Lung microvascular endothelial cell (primary cell): ENCODE data around the gene LRRFIP1. TPM values are rescaled to one million over a fixed set of nuclear protein-coding genes. Genes with fewer than 3 reads are reported as not detected.

Source experiments
- DNase-seq, 2 donors: peaks; one replicate each; pipeline versions ENCODE4 v3.0.0 to v3.0.0-alpha.2; 2010; ENCODE audit warnings: low read depth in 2 of 2
- total RNA-seq: library from RNA; depleted of rRNA; stranded (reverse); fragments of >200 nt; gene quantifications from 2 replicates; pipeline ENCODE4 v1.2.1, GENCODE V29; 2014

LRRFIP1 gene
- total RNA-seq, 1 donor from 2014 or later = 89.3 TPM

GRCh38 chr2:237638176-237638575 lies 10.8 kb downstream of the LRRFIP1 start:
- DNase-seq = no peak

- no peak for DNase-seq
Observed at GRCh38 chr2:237639052-237639835, 11.9 kb downstream of the LRRFIP1 start.

- DNase-seq = no peak
Observed at GRCh38 chr2:237639836-237640220, 12.4 kb downstream of the LRRFIP1 start.

GRCh38 chr2:237640493-237640998 lies 13.2 kb downstream of the LRRFIP1 start:
- DNase-seq = no peak

- no peak for DNase-seq
Observed at GRCh38 chr2:237642038-237642734, 14.8 kb downstream of the LRRFIP1 start.

GRCh38 chr2:237643066-237643465 lies 15.7 kb downstream of the LRRFIP1 start:
- no peak for DNase-seq

GRCh38 chr2:237643582-237644380 lies 16.4 kb downstream of the LRRFIP1 start:
- no peak for DNase-seq

- no peak for DNase-seq
Observed at GRCh38 chr2:237644381-237644703, 17.0 kb downstream of the LRRFIP1 start.

- DNase-seq = no peak
Observed at GRCh38 chr2:237645261-237645660, 17.9 kb downstream of the LRRFIP1 start.

- no peak for DNase-seq
Observed at GRCh38 chr2:237647176-237648015, 20.0 kb downstream of the LRRFIP1 start.

- DNase-seq = no peak
Observed at GRCh38 chr2:237648016-237648381, 20.6 kb downstream of the LRRFIP1 start.

GRCh38 chr2:237649541-237650454 lies 22.4 kb downstream of the LRRFIP1 start:
- DNase-seq = no peak

GRCh38 chr2:237650455-237650850 lies 23.1 kb downstream of the LRRFIP1 start:
- no peak for DNase-seq

GRCh38 chr2:237651761-237652160 lies 24.4 kb downstream of the LRRFIP1 start:
- DNase-seq = no peak

GRCh38 chr2:237652181-237652580 lies 24.8 kb downstream of the LRRFIP1 start:
- DNase-seq = no peak

- no peak for DNase-seq
Observed at GRCh38 chr2:237652854-237653253, 25.5 kb downstream of the LRRFIP1 start.

- DNase-seq = peak in 1 of 2 donors; percentile 80
Observed at GRCh38 chr2:237653776-237654558, 26.6 kb downstream of the LRRFIP1 start.

- no peak for DNase-seq
Observed at GRCh38 chr2:237657063-237657462, 29.7 kb downstream of the LRRFIP1 start.

- DNase-seq = no peak
Observed at GRCh38 chr2:237660381-237660900, 33.1 kb downstream of the LRRFIP1 start.
